GM20000 (cell line): Measurements from ENCODE around the gene IFNE.

Experiments
- DNase-seq: peaks from one replicate; pipeline ENCODE4 v3.0.0; 2012; ENCODE audit warnings: low spot score
- TF ChIP-seq, protein P1 (sequence below): IDR thresholded peaks from 2 replicates; pipeline ENCODE4 v1.5.1; 2012; ENCODE audit warnings: mild to moderate bottlenecking, control low read depth; ENCODE audit errors: extremely low read depth, missing control alignments

Gene IFNE

DNA sequence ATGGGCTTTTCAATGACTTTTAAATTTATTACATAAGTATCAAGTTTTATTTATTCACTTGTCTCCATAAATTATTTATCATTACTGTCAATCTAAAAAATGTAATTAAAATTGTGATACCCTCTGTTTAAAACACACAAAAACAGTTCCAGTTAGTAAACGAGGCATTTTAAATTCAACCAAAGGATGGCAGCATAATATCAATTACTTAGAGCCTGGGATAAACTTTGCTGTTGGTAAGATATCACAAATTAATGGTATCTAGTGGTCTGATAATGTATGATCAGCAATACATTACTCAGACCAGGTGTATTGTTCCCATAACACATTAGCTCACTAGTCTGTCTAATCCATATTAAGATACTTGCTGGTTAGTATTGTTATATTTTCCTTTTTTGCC lies 9.6 kb upstream of the IFNE start:
- no peak for DNase-seq
- TF ChIP-seq, protein P1, sequence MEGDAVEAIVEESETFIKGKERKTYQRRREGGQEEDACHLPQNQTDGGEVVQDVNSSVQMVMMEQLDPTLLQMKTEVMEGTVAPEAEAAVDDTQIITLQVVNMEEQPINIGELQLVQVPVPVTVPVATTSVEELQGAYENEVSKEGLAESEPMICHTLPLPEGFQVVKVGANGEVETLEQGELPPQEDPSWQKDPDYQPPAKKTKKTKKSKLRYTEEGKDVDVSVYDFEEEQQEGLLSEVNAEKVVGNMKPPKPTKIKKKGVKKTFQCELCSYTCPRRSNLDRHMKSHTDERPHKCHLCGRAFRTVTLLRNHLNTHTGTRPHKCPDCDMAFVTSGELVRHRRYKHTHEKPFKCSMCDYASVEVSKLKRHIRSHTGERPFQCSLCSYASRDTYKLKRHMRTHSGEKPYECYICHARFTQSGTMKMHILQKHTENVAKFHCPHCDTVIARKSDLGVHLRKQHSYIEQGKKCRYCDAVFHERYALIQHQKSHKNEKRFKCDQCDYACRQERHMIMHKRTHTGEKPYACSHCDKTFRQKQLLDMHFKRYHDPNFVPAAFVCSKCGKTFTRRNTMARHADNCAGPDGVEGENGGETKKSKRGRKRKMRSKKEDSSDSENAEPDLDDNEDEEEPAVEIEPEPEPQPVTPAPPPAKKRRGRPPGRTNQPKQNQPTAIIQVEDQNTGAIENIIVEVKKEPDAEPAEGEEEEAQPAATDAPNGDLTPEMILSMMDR, result no peak

DNA sequence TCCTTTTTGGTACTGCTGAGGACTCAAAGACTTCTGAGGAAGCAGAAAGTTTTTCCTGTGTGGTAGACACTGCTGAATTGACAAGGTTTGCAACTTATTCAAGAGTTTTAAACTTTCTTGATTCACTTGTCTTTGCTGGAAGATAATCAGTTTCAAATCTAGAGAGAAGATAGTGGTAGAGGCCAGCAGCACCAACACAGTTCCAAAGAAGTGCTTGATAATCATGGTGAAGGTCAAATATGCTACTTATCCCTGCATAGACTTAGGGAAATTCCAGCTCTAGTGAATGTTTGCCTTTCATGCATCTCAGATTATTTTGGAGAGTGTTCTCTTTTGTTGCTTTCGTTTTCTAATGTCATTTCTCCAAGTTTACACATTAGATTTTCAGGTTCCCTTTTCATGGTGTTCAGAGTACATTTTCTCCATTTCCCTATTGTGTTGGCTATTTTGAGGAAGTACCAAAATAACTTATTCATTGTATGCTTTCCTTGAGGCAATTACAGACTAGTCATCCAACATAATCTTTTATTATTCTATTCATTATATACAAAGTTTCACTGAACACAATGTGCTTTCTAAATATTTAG lies 550 bp downstream of the IFNE start:
- TF ChIP-seq, protein P1, result no peak
- DNase-seq, result no peak

DNA sequence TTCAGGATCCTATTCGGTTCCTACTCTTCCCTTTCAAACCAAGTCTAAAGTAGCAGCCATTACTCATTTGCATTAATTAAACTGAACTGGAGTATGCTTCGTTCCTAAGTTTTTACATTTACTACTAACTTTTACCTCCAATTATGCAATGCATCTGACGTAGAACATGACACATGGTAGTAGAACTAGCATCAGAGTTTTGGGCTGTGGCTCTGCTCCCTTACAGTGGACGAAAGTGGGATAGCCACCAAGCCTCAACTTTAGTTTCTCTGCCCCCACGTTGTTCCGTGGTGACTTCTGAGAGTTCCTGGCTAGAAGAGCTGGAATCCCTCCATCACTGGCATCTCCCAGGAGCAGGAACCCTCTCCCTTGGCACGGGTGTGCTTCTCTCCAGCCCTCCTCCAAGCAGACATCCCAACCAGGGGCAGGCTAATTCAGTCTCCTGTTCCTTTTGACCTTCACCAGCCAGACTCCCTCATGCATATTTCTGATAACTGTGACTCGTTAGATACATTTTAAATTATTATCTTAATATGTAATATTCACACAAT lies 2.9 kb downstream of the IFNE start:
- DNase-seq, result no peak
- TF ChIP-seq, protein P1, result no peak

DNA sequence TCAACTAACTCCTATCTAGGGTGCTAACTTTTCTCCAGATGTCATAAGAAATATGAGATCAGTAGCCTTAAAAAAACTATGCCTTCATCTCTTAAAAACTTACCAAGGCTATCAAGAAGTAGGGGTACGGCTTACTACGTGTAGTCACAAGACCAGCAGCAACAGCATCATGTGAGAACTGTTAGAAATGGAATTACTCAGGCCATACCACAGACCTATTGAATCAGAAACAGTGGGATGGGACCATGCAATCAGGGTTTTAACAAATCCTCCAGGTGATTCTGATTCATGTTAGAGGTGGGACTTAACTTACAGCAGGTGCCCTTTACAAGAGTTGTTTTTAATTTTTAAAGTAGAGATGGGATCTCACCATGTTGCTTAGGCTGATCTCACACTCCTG lies 4.6 kb downstream of the IFNE start:
- DNase-seq, result no peak
- TF ChIP-seq, protein P1, result no peak

DNA sequence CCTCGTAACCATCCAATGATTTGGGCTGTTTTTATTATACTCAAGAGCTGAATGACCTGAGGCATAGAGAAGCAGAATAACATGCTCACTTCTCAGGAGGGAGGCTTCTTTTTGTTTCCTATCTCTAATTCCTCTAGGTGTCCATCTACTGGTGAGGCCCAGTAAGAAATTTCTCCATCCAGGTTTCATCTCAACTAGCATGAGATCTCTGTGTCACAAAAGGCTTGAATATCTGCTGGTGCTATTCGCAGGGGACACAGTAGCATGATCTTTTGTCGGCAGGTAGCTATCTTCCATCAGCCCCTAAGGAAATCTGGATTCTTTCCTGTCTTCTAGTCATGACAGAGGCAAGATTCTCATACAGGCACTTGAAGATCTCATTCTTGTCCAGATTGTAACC lies 8.9 kb downstream of the IFNE start:
- TF ChIP-seq, protein P1, result no peak
- no peak for DNase-seq

DNA sequence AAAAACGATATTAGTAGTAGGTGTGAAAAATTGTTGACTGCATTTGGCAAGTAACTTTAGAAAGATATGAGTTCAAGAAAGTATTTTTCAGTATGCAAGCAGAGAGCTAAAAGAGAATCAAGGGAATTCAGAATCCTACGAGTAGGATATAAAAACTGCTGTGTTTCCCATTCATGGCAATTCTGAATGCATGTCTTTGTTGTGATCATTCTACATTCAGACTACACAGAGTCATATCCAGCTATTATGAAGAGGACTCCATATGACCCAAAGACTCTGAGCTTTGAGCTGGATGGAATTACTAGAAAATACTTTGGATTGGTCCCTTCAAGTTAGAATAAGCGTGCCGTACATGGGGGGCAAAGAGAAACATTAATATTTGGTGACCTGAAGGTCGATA lies 12.0 kb downstream of the IFNE start:
- TF ChIP-seq, protein P1, result no peak
- no peak for DNase-seq

DNA sequence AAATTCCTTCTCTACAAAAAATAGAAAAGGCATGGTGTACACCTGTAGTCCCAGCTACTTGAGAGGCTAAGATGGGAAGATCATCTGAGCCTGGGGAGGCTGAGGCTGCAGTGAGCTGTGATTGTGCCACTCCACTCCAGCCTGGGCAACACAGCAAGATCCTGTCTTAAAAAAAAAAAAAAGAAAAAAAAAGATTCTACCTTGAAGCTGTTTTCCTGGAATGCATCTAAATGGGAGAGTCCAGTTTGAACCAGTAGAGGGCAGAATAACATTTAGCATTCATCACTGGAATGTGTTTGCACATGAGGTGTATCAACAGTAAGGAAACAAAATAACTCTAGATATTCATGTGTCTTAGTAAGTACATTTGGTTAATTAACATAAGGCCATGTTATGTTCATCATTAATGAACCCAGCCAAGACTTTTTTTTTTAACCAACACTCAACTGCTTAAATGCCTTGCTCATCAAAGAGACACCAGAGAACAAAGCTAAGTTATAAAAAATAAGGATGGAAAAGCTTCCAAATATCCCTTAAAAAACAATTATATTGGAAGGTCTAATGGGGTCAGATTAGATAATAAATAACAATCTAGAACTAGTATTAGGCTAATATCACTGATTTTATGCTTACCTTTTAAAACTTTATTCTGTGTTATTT lies 16.1 kb downstream of the IFNE start:
- peak; percentile 66 for DNase-seq
- TF ChIP-seq, protein P1, result peak; percentile 53
